ENCODE measurements around the gene ST7.

DNA sequence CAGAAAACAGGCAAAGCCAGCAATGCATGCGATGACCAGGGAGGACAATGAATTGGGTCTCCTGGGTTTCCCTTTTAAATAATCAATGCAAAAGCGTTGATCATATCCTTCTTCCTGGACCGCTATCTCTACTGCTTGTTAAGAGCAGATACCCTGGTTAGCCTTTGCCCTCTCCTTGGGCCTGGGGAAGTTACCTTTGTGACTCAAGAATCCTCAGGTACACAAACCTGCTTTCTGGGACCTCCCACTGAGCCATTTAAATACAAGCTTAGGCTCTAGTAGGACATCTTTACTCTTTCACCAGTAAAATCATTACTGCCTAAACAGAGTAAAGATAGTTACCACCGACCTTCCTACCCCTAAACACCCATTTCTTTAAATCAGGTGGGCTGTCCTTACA is 195.7 kb downstream of the ST7 start:
- TF ChIP-seq, protein P1, sequence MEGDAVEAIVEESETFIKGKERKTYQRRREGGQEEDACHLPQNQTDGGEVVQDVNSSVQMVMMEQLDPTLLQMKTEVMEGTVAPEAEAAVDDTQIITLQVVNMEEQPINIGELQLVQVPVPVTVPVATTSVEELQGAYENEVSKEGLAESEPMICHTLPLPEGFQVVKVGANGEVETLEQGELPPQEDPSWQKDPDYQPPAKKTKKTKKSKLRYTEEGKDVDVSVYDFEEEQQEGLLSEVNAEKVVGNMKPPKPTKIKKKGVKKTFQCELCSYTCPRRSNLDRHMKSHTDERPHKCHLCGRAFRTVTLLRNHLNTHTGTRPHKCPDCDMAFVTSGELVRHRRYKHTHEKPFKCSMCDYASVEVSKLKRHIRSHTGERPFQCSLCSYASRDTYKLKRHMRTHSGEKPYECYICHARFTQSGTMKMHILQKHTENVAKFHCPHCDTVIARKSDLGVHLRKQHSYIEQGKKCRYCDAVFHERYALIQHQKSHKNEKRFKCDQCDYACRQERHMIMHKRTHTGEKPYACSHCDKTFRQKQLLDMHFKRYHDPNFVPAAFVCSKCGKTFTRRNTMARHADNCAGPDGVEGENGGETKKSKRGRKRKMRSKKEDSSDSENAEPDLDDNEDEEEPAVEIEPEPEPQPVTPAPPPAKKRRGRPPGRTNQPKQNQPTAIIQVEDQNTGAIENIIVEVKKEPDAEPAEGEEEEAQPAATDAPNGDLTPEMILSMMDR (IDR thresholded peaks at IDR 0.05) = no peak
- TF ChIP-seq POLR2A (IDR thresholded peaks at IDR 0.05) (no peak), EP300 (IDR thresholded peaks at IDR 0.05; ENCODE audit: low read depth) (no peak), POLR2AphosphoS5 (IDR thresholded peaks at IDR 0.05) (no peak)

Measured in transverse colon (tissue), 4 donors.